CD4-positive, alpha-beta T cell treated with Interleukin-1 beta for 1 hour (primary cell): ENCODE data around the gene KRT2.

Experiments used
- DNase-seq, 2 donors: peaks; one replicate each; pipeline ENCODE4 v3.0.0-alpha.2; 2020 to 2022

The KRT2 gene

GRCh38 chr12:52651726-52652261, at the start of gene KRT2:
KRT2 (minus strand) TSS chr12:52652211; CDS start chr12:52652142, 69 bp downstream.
- no peak for DNase-seq

- DNase-seq: no peak
Measured at GRCh38 chr12:52701281-52701680, 49.3 kb upstream of the KRT2 start.

DNA sequence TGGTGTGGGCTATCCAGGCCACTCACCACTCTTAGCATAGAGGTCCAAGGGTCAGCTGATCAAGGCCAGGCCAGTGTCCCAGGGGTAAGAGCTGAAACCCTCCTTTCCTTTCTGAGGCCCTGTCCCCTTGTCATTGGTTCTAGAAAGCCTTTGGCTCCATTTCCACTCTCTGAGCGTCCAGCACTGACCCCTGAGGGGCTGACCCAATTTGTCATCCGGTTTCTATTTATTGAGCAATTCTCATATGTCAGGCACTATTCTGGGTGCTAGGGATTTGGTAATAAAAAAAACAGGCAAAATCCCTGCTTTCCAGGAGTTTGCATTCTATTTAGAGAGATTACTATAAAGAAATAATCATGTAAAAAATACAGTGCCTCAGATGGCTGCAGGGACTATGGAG, 47.9 kb upstream of the KRT2 start:
- no peak for DNase-seq

DNA sequence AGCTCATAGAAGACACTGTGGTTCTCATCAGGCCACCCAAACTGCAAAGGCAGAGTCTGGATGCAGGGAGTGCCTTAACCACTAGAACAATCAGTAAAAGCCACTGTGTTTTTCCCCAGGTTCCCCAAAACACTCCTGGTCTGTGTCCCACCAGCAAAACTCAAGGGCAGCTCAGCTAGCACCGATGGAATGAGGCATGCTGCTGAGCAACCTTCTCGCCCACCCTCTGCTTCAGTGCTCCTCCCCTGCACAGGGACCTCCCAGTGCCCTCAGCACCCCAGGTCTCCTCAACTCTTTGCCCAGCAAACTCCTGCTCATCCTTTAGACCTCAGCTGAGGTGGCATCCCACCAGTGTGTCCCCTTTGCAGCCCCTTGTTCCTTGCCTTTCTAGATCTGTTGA, 47.4 kb upstream of the KRT2 start:
- no peak for DNase-seq

GRCh38 chr12:52698651-52699340, 46.8 kb upstream of the KRT2 start:
- DNase-seq: no peak

- DNase-seq: no peak
Measured at GRCh38 chr12:52697058-52697582, 45.1 kb upstream of the KRT2 start.

- DNase-seq: no peak
Measured at GRCh38 chr12:52696588-52696987, 44.6 kb upstream of the KRT2 start.

DNA sequence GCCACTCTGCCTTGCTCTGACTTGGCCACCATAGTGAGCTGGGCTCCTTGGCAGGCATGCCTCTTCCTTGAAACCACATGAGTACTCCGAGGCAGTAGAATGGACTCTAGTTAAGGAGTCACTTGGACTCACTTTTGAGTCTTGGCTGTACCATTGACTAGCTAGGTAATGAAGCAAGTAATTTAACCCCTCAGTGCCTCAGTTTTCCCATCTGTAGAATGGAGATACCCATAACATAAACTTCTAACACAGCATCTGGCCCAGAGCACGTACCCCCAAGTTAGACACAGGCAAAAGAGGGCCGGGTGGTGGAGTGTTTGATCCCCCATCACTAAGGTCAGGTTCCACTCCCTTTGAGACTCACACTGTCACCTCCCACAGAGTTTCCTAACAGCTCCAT, 43.0 kb upstream of the KRT2 start:
- DNase-seq: no peak

GRCh38 chr12:52694151-52694550, 42.1 kb upstream of the KRT2 start:
- no peak for DNase-seq

DNA sequence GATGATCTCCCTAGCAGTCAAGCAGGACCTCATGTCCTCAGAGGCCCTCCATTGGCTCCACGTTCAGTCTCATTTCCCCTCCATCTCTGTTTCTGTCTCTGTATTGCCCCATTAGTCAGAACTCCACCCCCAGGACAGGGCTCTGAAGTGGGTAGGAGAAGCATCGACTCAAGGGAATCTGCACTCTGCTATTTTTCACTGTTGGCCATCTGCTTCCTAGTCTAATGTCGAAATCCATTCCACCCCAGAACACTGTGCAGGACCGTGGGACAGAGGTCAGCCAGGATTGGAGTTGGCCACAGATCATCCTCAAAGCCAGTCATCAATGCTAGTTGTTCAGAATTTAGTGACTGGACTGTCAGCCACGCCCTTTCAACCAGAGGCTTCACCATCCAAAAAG, 41.2 kb upstream of the KRT2 start:
- DNase-seq: no peak

DNA sequence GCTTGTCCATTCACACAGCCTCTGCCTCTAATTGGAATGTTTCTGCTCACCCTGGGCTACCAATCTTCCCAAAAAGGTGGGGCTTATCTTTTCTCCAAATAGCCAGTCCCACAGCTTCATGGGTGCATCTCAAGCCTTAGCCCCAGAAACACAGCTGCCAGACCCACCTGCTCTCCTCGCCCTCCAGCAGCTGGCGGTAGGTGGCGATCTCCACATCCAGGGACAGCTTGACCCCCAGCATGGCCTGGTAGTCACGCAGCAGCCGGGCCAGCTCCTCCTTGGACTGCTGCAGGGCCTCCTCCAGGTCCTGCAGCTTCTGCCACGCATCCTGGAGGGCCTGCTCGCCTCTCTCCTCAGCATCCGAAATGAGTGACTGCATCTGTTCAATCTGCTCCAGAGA, 40.2 kb upstream of the KRT2 start:
- DNase-seq: no peak

- no peak for DNase-seq
Measured at GRCh38 chr12:52691841-52692150, 39.8 kb upstream of the KRT2 start.

- peak; percentile 42 to 49 for DNase-seq
Measured at GRCh38 chr12:52691076-52691840, 39.2 kb upstream of the KRT2 start.

GRCh38 chr12:52690351-52691075, 38.5 kb upstream of the KRT2 start:
- DNase-seq: no peak

GRCh38 chr12:52689936-52690335, 37.9 kb upstream of the KRT2 start:
- DNase-seq: no peak

GRCh38 chr12:52689239-52689638, 37.2 kb upstream of the KRT2 start:
- no peak for DNase-seq

- no peak for DNase-seq
Measured at GRCh38 chr12:52688481-52688880, 36.5 kb upstream of the KRT2 start.

DNA sequence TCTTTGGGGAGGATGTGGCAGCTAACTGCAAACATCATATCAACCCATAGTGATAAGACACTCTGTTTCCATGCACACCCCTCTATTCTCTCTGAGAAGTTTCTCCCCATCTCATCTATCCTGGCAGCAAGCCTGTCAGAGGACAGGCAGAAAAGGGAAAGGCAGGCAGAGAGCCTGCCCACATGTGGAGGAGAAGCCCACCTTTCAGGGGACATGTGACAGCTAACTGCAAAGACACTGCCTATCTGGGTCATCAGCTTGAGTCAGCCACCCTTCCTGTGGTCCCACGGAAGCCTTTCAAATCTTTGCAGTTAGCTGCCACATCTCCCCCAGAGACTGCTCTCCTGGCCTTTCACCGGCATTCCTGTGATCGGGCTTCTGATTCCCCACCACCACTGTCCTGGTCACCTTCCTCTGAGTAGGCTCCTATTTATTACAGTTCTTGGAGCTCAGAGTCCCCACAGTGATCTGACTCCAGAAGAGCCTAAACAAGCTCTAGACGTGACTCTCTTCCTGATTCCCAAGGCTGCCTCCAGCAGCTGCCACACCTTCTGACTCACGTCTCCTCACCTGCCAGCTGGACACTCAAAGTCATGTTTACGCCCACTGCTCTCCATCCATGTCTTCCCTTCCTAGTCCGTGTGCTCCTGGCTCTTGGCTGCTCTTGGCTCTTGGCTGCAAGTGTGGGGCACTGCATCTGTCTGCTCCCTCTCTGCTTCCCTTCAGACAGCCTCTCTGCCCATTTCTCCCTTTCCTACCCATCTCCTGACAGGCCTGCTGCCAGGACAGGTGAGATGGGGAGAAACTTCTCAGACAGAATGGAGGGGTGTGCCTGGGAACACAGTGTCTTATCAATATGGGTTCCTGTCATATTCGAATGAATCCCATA, 35.7 kb upstream of the KRT2 start:
- no peak for DNase-seq

GRCh38 chr12:52686756-52687487, 34.9 kb upstream of the KRT2 start:
- no peak for DNase-seq

DNA sequence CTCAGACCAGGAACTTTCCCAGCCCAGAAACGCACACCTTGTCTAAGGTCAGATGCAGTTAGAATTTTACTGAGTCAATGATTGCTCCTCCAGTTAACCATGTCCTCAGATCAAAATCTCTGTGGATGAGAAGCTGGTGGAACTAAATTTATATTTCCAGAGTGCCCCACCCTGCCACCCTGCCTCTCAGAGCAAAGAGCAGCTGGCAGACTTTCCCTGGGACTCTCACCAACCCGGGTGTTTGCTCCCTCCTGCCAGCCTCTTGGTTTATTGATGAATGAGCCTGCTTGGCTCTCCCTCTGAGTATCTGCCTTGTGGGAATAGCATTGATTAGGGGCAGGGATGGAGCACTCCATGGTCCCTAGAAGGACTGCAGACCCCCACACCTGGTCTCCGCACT, 34.1 kb upstream of the KRT2 start:
- DNase-seq: no peak

- no peak for DNase-seq
Measured at GRCh38 chr12:52685406-52685890, 33.4 kb upstream of the KRT2 start.

GRCh38 chr12:52684431-52684830, 32.4 kb upstream of the KRT2 start:
- DNase-seq: no peak
